SKM-1 (cell line): ENCODE data around the gene DLST.

Experiments
- DNase-seq: peaks from one replicate; lab custom pipeline; 2025; ENCODE audit not compliant: unreplicated experiment; lab: John Stamatoyannopoulos, UW

Gene DLST

DNA sequence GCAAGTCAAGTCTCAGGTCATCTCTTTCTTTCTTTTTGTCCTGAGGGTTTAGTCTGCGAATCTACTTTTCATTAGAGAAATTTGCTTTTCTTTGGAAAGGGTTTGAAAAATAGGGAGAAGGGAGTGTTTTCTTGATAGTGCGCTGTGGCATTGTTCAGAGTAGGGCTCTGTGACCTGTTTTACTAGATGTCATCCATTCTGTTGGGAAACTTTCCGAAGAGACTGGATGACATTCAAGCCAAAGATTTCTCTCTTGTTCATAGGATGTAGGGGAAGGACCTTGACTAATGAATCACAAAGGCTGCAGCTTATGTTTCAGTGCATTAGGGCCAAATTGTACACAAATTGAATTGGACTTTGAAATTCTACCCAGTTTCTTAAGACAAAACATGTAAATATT lies 14.7 kb downstream of the DLST start:
- DNase-seq = no peak

- DNase-seq = no peak
Observed at GRCh38 chr14:74897642-74898041, 15.9 kb downstream of the DLST start.

DNA sequence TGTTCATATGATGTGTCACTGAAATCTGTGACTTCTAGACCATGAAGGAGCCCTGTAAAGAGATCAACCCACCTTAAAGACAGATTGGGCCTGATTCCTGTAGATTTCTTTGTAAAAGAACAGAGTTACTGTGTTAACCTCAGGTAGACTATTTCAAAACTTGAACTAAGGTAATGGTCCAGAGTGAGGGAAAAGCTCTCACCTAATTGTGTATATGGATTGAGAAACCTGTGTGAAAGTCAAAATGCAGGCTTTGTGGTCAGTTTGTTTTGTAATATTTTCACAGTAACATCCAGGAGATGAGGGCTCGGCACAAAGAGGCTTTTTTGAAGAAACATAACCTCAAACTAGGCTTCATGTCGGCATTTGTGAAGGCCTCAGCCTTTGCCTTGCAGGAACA lies 16.4 kb downstream of the DLST start:
- no peak for DNase-seq

- DNase-seq = no peak
Observed at GRCh38 chr14:74898694-74899093, 17.0 kb downstream of the DLST start.

GRCh38 chr14:74902941-74903705 lies 21.4 kb downstream of the DLST start:
- no peak for DNase-seq

GRCh38 chr14:74904635-74905503 lies 23.2 kb downstream of the DLST start:
- no peak for DNase-seq

GRCh38 chr14:74905595-74906142 lies 24.0 kb downstream of the DLST start:
- no peak for DNase-seq

GRCh38 chr14:74906925-74907521 lies 25.3 kb downstream of the DLST start:
- DNase-seq = no peak

DNA sequence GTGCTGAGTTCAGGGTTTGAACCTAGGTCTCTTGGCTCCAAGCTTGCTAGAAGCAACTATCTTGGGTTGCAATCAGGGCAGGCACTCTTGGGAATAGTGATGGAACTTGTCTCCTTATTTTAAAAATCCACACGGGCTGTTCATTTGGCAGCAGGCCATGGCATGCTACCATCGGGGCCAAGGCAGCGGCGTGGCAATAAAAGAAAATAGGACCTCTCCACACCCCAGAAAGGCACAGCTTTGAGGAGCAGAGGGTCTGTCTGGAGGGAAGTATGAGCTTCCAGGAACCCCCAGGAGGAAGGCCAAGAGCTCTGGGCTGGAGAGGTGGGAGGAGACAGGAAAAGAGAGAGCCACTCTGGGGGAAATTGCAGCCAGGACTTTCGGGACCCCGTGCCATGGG lies 26.0 kb downstream of the DLST start:
- DNase-seq = no peak

GRCh38 chr14:74908861-74909341 lies 27.2 kb downstream of the DLST start:
- no peak for DNase-seq

GRCh38 chr14:74909501-74909900 lies 27.8 kb downstream of the DLST start:
- DNase-seq = no peak

GRCh38 chr14:74909911-74910310 lies 28.2 kb downstream of the DLST start:
- no peak for DNase-seq

DNA sequence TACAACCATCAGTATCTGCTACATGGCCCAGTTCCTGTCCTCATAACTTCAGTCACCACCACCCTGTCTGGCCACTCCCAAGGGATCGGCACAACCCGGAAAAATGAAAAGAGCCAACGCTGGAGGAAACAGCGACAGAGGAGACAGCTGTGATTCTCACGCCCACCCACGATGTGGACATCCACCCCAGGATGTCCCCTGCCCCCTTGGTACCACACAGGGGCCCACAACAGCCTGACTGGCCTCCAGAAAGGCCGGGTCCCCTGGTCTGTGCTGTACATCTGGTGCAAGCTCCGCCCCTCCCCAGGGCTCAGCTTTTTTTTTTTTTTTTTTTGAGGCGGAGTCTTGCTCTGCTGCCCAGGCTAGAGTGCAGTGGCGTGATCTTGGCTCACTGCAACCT lies 28.8 kb downstream of the DLST start:
- DNase-seq = no peak

- DNase-seq = no peak
Observed at GRCh38 chr14:74911221-74911620, 29.5 kb downstream of the DLST start.

DNA sequence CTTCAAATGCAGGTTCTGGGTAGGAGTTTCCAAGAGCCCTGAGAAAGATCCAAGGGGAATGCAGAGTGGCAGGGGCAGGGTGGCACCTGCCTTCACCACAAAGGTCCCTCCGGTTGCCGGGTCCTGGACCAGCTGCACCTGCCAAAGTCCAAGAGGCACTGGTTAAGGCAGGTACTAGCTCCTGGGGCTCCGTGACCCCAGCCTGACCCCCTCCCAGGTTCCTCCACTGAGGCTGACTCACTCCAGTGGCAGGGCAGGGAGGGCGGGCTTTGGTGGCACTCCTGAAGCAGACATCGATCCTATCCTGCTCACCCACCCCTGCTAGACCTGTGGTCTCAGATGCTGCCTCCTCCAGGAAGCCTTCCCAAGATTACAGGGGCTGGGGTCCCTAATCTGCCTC lies 30.0 kb downstream of the DLST start:
- DNase-seq = no peak

GRCh38 chr14:74912111-74912510 lies 30.4 kb downstream of the DLST start:
- no peak for DNase-seq

- DNase-seq = no peak
Observed at GRCh38 chr14:74912801-74913200, 31.1 kb downstream of the DLST start.

DNA sequence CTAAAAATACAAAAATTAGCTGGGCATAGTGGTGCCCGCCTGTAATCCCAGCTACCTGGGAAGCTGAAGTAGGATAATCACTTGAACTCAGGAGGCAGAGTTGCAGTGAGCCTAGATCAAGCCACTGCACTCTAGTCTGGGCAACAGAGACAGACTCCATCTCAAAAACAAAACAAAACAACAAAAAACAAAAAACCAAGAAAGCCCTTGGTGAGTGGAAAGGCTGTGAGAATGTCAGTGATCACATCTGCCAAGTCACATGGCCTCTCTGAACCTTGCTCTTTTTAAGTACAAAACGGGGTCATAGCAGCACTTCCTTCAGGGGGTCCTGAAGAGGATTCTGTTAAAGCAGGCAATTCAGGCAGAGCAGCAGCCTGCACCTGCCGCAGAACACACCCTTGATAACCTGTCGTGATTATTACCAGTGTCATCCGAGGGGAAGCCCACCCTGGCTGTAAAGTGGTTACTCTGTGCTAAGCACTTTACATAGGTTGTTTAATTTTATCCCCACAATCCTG lies 31.7 kb downstream of the DLST start:
- no peak for DNase-seq

- no peak for DNase-seq
Observed at GRCh38 chr14:74913986-74914573, 32.4 kb downstream of the DLST start.

DNA sequence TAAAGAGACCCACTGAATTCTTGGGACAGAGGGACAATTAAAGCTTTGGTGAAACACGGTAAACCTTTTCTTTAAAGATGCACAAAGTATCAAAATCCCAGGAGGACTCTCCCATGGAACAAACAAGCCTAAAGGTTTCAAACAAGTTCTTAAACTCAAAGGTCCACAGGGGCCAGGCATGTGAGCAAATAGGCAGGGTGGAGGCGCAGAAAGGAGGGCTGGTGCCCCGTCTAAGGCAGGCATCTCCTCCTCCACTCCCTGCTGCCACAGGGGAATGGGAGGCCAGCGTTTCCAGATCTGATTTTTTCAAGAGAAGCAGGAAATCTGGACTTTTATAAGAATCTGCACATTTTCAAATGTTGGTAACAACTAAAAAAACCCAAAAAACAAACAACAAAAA lies 33.7 kb downstream of the DLST start:
- no peak for DNase-seq

DNA sequence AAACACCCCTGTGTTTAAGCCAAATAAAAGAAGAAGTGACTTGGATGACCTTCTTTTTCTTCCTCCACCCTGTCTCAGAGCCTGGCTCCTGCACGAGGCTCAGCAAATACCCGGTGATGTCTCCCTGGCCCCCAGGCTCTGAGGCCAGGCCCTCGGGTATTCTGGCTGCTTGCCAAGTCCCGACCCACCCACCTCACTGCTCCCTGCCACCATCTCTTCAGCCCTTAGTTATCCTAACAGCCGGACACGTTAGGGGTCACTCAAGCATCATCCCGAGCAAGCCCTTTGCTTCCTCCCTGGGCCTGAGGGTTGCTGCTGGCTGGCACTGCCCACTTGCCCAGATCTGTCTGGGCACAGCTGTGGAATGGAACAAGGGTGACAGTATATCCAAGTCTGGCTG lies 34.1 kb downstream of the DLST start:
- DNase-seq = no peak
